GM21367 (cell line): ENCODE results near the gene DAAM1.

Source experiments
- ATAC-seq: cut with Tn5 transposase; IDR thresholded peaks from one replicate; pipeline ENCODE4 v1.9.1; 2021; ENCODE audit not compliant: unreplicated experiment

Gene DAAM1

DNA sequence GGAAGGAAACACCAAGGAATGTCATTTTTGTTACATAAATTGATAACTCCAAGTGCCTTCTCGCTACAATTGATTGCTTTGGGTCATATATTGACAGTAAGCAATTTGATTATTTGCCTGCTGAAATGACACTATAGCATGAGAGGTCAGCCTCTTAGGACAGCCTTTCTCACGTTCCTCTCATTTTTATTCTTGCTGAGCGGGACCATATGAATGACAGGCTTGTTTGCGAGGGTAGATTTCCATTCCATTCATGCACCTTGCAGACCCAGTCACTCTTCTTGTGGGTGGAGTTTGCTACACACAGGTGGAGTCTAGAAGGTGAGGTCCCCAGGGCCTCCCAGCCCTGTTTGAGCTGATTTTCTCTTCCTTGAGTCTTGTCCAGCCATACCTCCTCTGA, 27.3 kb downstream of the DAAM1 start:
- no peak for ATAC-seq

DNA sequence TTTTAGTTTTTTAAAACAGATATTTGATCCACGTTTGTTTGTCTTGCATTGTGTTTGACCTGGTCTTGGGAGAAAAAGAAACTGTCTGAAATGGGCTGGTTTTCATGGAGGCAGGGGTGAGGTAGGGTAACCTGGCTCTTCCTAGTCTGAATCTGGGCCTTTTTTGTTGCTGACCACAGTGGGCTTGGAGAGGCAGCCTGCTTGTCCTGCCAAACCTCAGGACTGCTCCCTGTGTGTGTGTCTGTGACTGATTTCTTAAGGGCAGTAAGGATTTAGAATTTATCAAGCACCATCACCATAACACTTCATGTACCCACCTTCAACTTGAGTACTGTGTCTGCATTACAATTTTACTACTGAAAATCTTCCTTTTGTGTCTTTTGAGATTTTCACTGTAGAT, 28.5 kb downstream of the DAAM1 start:
- no peak for ATAC-seq

DNA sequence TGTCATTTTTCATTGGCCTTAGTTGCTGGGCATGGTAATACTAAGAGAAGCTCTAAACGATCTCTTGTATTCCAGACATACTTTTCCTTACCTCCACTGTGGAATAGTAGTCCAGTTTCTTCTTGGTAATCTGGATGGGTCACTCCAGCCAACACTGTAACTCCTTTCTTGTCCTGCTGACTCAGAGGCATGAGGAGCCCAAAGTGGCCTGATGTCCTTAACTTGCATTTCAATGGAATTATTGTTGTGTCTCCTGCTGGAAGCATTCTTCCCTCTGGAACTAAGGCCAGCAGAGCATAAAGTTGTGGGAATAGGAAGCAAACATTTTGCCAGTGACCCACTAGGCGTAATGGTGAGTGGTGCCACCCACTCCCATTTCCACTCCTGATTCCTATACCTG, 33.1 kb downstream of the DAAM1 start:
- no peak for ATAC-seq

DNA sequence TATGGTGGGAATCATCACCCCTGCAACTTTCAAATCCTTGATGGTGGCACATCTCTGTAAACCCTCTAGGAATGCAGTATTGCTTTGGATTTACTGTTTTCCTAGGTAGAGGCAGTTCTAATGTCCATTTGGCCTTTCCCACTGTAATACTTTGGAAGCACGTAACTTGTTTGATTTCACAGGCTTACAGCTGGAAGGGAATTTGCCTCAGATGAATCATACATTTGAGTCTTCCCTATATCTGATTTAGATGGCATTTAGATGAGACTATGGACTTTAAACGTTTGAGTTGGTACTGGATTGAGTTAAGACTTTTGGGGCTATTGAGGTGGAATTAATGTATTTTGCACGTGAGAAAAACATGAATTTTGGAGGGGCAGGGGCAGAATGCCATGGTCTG, 35.9 kb downstream of the DAAM1 start:
- ATAC-seq, result no peak

DNA sequence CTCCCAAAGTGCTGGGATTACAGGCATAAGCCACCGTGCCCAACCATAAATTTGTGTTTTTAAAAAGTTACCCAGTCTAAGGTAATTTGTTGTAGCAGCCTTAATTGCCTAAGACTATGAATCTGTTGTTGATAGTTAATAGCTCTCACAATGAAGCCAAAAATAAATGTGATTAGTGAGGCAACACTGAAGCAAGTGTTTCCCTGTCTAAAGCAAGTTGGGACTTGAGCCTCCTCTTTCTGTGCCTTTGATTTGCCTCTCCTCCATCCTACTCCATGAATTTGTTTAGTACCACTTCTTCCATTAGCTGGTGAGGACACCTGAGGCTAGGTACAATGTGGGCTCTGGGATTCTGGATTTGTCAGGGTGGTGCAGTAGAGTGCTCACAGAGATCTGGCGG, 36.8 kb downstream of the DAAM1 start:
- ATAC-seq, result no peak

DNA sequence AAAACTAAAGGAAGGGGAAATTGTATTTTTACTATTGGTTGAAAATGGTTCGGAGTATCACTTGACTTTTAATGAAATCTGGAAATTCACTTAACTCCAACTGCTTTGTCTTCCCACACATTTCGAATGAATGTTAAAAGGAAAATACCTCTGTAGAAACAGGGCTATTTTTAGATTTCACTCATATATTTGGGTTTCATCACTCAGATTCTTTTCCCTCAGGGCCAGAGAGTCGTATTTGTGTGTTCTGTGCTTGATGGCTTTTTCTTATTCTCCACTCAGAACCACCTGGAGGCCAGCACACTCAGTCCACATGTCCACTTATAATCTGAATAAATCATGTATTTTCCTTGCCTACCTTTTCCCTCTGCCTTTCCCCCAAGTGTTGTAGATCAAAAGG, 40.0 kb downstream of the DAAM1 start:
- ATAC-seq, result no peak

DNA sequence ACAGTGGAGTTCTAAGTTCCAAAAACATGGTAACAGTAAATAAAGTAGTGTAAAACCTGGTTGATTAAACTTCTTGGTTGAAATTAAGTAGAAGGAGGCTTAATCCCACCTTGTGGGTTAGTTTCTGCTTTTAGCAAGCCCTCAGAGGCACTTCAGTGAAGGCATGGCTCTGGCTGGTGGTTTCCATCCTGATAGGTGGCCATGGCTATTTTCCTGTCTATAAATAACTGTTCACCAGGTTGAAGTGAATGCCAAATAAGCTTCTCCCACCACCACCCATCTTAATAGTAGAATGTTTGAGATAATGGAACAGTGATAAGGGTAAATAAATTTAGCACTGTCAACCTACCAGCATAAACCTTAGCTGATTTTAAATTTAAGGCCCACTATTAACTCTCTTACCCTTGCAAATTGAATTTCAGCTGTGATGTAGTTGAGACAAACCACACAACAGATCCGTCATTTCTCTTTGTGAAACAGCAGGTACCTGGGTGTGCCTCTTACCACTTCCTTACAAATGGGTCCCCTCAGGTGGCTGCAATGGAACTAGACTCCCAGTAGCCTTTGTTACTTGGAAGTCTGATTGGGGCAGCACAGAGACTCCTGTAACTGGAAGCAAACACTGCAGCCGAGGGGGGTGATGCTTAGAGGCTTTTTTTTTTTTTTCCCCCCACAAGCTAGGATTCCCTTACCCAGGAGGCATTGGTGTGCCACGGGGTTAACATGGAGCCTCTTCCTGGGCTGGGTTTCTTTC, 41.4 kb downstream of the DAAM1 start:
- ATAC-seq, result no peak

DNA sequence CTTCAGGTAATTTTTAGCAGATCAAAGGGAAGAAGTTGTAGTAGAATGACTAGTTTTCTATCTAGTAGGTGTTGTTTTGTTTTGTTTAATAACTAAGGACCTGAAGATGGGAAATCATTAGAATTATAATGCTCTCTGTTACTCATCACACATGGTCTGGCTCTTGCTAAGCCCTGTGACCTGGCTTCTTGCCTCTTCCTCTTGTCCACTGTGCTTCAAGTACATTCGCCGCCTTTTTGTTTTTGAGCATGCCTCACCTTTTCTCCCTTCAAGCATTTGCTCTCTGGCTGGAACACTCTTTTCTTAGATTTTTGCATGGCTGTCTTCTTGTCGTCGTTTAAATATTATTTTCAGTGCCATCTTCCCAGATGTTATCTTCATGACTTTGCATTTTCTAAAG, 47.7 kb downstream of the DAAM1 start:
- ATAC-seq, result no peak

DNA sequence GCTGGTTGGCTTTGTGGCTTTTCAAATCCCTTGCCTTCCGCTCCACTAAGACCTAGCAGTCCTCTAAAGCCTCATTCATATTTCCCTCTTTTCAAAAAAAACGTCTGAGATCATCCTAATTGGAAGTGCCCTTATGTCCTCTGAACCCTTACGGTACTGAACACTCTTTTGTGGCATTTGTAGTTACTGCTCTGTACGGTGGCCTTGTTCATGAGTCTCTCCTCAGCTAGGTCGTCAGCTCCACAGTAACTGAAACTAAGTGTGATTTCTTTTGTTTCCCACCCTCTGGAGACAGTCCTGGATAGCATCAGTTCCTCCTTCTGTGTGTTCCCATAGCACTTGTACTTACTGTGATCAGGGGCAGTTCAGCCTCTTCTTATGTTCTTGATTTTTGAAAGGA, 49.7 kb downstream of the DAAM1 start:
- no peak for ATAC-seq

DNA sequence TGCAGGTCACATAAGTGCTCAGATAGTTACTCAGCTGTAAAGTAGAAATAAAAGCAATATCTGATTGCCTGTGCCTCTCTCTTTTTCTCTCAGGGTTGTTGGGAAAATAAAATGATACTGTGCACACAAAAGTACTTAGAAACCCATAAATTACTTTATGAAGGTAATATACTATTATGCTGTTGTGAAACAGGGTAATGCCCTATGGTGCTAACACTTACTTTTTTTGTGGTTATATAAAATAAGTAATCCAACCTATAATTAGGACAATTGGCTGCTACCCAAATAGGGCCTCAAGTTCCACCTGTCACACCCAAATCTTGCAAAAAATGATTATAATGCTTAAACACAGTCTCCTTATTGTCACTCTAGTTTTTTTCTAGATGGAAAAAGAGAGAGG, 50.6 kb downstream of the DAAM1 start:
- no peak for ATAC-seq

DNA sequence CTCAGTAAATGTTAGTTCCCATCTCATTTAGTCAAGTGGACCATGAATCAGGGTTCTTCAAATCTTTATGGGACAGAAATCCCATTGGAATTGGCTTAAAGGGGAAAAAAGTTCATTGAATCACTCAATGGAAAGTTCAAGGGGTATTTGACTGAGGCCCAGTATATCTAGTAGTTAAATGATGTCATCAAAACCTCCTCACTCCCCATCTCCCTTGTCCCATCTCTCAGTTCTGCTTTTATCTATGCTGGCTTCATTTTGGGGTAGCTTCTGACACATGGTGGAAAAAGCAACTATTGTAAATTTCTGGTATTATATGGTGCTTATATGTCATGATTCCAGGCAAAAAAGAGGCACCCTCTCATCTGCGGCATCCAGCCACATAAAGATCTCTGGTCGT, 51.9 kb downstream of the DAAM1 start:
- ATAC-seq, result peak; percentile 88

DNA sequence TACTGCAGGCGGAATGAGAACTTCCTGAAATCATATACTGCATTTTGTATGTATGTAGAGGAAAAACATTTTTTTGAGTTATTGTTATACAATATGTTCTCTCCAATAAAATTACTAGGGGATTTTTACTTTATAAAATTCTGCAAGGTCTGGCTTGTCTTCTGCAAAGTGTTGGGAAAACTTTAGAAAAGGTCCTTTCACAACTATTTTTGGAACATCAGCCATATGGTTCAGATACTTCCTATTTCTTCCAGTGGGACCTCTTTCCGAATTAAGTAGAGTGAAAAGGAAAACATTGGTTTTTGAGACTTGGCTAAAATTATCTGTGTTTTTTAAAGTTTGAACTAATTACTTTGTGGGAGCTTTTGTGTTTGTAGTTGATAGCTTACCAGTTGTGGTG, 52.7 kb downstream of the DAAM1 start:
- ATAC-seq, result no peak

DNA sequence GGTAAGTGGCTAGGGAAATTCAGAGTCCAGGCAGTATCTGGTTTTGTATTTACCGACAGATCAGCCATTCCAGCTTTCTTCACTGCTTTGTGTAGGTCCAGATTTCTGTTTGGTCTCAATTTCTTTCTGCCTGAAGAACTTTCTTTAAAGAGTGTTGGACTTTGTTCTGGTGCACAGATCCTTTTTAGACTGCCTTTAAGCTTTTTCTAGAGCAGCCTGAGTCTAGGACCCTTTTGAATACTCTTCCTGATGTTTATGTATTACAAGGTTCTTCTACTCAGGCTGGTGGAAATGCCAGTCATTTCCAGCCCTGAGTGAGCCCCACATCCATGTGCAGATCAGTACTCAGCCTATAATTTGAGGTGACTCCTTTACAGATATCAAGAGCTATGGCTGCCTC, 54.7 kb downstream of the DAAM1 start:
- ATAC-seq, result no peak

DNA sequence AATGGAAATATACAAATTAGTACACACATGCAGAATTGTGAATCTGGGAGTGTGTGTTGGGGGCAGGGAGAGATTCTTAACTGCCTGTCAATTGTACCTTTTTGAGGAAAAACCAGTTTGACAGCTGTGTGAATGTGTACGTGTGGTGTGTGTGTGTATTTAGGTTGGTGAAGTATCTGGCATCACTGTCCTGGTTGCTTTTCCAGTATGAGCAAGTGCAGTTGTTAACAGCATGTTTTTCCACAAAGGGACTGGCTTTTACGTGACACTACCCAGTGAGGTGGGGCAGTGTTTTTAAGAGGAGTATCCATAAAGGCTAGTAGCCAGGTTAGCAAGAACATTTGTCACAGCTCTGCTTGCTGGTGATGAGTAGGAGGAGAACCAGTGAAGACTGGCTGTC, 56.1 kb downstream of the DAAM1 start:
- no peak for ATAC-seq

DNA sequence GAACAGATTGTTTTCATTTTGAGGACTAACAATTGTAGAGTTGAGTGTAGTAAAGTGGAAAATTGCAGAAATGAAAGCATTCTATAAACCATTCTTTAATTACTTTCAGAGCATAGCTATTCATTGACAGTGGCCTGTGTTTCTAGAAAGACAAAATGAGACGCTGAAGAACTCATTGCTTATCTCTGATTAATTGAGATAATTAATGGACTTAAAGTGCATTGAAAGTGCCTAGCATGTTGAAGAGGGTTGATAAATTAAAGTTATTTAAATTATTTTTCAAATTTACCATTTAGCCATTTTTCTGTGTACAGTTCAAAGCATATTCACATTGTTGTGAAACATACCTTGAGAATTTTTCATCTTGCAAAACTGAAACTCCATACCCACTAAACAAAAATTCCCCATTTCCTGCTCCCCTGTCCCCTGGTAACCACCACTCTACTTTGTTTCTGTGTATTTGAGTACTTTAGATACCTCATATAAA, 57.4 kb downstream of the DAAM1 start:
- ATAC-seq, result peak; percentile 66

DNA sequence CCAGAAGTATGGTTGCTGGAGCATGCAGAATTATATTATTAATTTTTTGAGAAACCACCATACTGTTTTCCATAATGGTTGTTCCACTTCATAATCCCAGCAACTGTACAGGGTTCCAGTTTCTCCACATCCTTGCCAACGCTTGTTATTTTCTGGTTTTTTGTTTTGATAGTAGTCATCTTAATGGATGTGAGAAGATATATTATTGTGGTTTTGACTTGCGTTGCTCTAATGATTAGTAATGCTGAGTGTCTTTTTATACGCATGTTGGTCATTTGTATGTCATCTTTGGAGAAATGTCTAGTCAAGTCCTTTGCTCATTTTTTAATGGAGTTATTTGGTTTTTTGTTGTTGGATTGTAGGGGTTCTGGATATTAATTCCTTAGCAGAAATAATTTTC, 58.1 kb downstream of the DAAM1 start:
- ATAC-seq, result no peak

DNA sequence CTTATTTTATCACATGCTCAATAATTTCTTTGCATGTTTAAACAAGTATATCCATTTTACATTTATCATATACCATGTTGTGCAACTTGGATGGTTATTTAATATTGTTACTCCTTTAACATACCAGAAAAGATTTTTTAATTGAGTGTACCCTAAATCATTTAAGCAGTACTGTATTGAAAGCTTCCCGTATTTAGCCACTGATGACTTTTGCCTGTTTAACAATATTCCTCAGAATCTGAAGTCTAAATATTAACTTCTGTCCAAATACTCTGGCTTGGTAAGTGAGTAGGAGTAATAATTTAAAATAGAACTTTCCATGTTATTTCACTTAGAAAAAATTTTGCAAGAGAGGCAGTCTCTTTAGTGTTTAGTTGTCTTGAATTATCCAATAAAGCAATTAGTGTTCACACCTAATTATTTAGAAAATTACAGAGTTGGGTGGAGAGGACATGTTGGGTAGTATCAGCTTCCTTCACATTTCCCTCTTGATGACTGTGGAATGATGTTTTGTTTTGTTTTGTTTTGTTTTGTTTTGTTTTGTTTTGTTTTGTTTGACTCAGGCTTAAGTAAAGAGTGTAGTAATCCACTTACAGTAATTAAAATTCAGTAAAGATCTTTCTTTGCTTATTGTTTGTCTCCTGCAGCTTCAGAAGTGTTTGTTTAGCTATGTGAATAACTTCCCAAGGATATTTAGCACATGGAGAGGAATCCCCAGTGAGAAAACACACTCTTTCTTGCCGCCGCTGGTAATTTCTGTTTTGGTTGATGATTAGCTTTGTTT, 59.5 kb downstream of the DAAM1 start:
- ATAC-seq, result no peak

DNA sequence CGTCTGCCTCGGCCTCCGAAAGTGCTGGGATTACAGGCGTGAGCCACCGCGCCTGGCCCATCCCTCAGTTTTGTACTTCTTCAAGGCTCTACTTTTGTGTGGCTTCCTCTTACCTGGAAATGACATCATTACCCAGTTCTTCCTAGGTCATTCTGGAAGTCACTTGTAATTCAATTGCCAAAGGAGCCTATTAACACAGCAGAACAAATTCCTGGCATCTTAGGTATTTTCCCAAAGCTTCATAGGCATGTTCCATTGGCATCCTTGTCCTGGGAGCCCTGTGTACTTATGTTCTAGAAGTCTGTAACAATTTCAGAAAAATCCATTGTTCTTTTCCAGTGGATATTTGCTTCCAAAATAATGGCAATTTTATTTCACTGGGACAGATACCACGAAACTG, 60.6 kb downstream of the DAAM1 start:
- no peak for ATAC-seq

DNA sequence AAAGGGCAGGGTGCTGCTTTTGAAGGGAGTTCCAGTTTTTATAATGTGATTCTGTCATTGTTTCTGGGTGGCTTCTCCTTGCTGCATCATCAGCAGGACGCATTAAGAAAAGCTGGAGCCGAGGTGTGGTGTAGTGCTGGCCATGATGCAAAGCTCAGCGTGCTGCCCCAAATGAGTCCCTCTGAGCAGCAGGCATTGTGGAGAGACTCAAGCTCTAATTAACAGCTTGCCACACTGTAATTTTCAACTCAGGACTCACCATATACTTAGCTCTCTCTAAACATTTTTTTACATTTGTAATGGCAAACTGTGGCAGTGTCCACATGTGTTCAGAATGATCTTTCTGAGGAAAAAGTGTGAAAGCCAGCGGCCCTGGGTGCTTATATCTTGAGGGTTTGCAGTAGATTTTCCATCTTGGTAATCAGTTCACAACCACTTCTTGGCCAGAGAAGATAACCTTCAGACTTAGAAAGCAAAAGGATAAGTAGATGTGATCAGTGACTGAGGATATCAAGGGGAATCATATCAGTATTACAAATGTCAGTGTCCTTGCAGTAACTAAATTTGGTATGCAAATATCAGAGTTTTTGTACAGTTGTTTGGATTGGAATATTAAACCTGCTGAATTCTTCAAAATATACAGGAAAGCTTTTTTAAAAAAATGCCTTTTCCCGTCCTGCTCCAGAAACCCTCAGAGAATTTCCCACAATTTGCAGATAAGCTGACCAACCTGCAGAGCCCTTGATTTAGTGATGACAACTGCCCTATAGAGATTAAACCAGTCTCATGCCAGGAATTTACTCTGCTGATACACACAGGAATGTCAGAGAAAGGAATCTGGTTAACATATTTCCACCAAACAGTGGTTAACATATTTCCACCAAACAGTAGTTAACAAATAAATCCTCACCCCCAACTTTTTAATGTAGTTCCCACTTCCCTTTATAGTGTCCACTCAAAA, 63.6 kb downstream of the DAAM1 start:
- no peak for ATAC-seq

DNA sequence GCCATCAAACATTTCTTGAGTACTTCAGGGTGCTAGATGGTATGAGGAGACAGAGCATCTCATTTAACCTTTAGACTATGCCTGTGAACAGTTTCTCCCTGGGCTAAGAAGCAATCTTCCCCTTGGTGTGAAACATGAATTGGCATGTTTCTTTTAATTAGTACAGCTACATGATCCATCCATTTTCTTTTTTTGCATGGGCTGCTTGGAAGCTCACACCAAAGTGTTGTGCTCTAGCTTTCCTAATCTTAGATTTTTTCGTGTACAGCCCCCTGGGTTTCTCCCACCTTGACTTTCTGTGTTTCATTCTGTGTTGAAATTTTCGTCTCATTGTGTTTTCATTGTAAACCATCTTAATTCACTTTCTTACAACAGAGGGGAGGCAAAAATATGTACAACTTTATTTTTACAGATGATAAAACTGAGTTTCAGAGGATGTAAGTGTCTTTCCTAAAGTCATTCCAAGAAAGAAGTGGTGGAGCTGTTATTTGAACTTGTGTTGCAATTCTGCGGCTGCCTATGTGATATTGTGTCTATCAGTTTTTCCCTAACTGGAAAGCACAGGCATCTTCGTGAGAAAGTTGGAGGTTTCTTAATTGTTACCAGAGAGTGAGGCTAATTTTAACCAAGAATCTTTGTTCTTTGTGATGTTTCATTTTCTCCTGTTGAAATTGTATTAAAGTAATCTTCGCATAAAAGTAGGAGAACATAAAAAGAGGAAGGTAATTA, 64.5 kb downstream of the DAAM1 start:
- ATAC-seq, result no peak

DNA sequence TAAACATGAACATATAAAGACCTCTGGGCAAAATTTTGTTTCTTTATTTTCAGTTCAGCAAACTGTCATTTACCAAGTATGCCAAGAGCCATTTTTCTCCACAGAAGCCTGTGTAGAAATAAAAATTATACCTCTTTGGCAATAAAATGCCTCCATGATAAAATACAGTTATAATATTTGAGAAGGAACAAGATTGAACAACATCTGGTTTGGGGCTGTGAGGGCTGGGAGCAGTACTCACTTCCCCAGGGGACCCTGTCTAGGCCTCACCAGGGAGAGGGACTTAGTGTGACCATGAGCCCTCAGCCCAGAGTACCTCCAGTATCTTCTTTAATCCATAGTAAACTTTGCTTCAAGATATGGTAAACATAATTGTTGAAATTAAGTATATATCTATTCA, 65.1 kb downstream of the DAAM1 start:
- no peak for ATAC-seq
